HG02970 (cell line): Measurements from ENCODE around the gene CALU.

Experiments
- ATAC-seq: cut with Tn5 transposase; IDR thresholded peaks from one replicate; pipeline ENCODE4 v1.9.1; 2021; ENCODE audit warnings: mild to moderate bottlenecking, moderate library complexity, moderate number of reproducible peaks; ENCODE audit not compliant: unreplicated experiment, low FRiP score

The CALU gene

GRCh38 chr7:128781126-128781525, 42.0 kb downstream of the CALU start:
- no peak for ATAC-seq

DNA sequence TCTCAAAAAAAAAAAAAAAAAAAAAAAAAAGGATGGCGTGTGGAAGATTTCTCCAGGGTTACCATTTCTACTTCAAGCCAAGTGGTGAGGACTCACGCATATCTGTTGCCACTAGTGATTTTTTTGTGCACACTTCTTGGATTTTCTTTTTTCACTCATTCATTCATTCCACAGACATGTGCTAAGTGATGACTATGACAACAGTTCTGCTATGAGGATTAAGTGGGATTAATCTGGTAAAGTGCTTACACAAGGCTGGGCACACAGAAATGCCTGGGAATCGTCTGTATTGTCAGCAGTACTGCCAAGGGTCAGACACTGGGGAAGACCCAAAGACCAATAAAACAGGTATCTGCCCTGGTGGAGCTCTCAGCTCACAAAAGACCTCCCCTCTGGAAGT, 42.7 kb downstream of the CALU start:
- no peak for ATAC-seq

DNA sequence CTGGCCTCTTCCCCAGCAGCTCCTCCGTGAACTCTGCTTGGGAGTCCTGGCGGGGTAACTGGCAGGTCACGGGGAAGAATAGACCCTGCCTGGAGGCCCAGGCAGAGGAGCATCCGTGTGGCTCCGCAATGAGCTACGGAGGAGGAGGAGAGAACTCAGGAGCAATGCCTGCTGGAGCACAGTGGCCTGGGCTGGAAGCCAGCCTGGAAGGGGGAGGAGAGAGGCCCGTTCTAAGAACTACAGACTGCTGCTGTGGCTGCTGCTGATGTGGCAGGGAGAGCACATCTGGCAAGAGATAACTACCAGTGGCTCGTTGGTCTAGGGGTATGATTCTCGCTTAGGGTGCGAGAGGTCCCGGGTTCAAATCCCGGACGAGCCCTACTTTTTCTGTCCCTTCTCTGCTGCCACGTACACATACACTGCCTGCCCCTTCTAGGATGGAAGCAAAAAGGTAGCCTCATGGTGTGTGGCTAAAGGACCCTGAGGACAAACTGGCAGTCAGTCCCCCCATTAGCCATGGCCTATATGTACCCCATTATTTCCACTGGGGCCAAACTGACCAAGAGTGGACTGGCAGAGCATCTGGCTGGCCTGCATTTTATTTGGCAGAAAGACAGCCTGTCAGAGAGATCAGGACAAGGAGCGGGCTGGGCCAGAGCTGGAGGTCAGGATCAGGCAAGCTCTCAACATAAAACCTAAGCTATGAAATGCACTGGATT, 44.1 kb downstream of the CALU start:
- ATAC-seq, result no peak

- no peak for ATAC-seq
Measured at GRCh38 chr7:128785738-128786137, 46.6 kb downstream of the CALU start.

- ATAC-seq, result no peak
Measured at GRCh38 chr7:128788446-128789412, 49.6 kb downstream of the CALU start.

DNA sequence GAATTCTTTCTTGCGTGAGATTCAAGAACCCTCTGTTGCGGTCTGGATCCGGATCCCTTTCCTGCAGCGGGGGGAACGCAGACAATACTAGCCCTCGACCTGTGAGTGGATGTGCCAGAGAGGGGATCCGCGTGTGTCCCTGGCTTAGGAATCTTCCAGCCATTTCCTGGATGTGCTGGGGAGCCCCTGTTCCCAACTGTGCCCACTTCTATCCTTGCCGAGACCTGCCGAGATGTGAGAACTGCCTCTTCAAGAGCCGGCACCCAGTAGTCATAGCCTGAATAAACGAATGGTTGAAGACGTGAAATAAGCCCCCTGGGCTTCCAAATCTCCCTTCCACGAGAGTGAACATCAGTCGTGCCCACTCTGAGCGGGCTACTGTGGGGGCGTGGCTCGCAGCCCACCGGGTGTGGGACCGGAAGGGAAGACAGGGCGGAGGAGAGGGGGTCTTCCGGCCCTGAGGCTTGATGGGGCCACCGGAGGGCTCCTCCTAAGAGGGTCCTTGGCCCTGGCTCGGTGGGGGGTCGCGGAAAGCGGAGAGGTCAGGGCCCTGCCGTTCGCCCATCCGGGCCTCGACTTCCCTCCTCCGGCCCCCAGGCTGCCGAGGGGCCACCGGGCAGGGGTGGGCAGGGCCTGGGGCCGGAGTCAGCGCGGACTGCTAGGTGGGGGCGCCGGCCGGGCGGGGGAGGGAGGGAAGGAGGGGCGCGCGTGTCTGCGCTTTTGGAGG, 51.3 kb downstream of the CALU start:
- no peak for ATAC-seq

DNA sequence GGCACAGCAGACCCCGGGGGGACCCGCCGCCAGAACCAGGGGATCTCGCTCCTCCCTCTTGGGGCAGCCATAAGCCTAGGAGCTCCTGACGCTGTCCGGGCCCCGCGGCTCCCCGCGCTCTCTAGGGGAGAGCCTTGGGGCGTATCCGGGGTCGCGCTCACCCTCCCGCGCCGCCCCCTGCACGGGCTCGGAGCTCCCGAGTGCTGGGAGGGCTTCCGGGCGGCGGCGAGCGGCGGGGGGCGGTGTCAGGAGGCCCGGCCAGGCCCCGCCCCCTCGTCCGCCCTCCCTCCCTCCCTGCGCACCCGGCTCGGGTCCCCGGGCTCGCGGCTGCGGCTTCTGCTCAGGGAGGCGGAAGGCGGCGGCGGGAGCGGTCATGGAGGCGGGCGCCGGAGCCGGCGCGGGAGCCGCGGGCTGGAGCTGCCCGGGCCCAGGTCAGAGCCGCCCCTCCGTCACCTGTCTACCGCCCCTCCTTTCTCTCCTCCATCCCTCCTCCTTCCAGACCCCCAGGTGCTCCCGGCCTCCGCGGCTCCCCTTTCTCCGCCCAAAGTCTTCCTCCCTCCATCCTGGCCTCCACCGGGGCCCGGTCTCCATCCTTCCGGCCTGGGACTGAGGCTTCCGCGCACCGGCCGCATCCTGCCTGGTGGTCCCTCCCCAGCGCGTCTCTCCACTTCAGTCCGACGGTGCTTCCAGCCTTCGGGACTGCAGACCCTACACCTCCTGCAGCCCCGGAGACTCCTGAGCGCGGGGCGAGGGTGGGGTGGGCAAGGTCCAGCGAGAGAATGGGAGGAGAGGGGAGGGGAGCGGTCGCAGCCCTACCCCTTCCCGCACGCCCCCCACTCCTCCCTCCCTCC, 52.2 kb downstream of the CALU start, which contains the start of gene CCDC136:
CCDC136 (plus strand) TSS at position 848 of the 851 bp plus-strand sequence. CDS start 444 bp downstream, outside the sequence.
- no peak for ATAC-seq

DNA sequence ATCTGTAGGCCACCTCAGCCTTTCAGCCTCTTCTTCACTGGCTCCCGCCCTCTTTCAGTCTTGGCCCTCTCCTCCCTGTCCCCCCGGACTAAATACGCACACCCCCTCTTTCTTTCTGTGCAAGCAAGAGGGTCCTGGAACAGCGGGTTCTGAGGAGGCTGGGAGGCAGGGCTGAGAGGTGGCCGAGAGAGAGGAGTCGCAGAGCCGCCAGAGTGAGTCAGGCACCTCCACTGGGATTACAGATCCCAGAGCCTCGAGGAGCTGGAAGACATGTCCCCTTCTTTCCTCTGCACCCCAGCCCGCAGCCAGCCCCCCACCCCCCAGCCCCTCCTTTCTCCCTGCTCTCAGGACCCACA, 52.8 kb downstream of the CALU start:
- no peak for ATAC-seq

DNA sequence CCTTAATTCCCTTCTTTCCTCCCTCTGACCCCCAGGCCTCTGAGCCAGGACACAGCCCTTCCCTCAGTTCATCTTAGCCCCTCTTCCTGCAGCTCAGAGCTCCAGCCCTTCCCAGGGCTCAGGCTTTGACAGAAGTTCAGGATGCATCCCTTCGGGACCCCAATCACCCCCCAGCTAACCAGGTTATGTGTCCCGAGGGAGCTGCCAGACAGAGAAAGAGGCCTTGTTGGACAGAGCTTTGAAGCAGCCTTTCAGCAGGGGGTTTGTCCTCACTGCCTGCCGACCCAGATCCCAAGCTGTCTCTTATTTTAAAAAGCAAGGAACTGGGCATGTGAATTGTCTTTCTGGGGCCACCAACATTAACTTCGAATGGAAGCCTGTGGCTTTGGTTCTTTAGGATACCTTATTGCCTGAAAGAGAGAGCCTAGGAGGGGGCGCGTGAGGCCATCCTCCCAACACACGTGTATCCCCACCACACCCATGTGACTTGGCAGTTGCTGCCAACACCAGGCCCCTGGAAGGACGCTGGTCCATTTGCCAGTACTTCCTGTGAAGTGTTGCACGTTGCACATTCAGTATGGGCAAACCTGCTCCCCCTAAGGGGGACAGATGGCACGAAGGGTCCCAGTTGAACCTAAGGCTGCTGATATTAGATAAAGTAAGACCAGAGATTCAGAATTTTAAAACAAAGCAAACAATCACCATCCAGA, 53.5 kb downstream of the CALU start:
- ATAC-seq, result no peak

DNA sequence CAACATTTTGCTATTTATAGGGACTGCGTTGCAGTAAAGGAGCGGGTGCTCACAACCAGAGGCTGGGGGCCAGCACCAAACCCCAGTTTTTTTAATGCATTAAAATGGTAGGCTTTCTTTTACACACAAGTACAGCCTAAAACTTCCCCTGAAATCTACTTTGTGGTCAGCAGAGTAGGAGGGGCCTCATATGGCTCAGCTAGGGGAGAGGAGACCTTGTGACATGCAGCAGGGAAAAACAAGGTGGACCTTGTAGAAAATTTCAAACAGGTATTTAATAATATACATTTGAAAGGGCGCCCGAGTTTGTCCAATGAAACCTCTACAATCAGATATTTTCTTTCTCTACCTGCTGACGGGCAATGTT, 54.0 kb downstream of the CALU start:
- no peak for ATAC-seq

GRCh38 chr7:128794020-128794419, 54.9 kb downstream of the CALU start:
- no peak for ATAC-seq

DNA sequence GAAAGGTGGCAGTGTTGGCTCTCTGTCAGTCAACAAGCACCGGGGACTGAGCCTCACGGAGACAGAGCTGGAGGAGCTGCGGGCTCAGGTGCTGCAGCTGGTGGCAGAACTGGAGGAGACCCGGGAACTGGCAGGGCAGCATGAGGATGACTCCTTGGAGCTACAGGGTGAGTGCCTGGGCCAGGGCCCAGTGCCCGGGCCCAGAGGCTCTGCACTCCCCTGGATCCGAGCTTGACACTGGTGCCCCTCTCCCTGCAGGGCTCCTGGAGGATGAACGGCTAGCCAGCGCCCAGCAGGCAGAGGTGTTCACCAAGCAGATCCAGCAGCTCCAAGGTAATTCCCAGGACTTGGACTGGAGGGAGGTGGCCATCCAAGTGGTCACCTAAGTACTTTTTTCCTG, 55.3 kb downstream of the CALU start:
- no peak for ATAC-seq

DNA sequence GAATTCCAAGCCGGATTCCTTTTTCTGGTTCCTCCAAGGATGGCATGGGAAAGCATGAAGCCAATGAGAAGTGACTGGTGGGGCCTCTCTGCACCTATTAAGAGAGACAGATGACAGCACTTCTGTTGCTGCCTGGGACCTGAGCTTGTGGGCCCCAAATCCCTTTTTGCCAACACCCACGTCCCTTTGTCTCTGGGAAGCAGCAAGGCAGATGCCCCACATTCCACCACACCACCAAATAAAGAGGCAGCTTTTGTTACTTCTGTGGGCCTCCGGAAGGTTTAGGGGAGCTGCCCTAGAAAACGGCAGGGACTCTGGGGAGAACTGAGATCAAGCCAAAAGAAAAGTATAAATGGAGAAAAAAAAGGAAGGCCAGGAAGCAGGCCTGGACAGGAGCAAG, 56.0 kb downstream of the CALU start:
- ATAC-seq, result no peak

DNA sequence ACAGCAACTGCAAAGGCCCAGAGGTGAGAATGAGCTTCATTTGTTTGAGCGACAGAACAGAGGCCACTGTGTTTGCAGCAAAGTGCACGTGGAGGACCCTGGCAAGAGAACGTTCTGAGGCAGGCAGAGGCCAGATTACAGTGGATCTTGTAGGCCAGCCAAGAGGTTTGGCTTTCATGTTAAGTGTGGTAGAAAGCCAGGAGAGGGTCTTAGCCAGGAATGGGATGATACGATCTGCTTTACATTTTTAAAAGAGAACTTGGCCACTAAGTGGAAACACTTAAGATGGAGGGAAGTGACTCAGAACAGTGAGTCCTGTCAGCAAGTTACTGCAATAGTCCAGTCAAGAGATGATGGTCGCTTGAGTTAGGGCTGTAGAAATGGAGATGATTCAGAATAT, 57.2 kb downstream of the CALU start:
- no peak for ATAC-seq

GRCh38 chr7:128799451-128799850, 60.3 kb downstream of the CALU start:
- ATAC-seq, result no peak

DNA sequence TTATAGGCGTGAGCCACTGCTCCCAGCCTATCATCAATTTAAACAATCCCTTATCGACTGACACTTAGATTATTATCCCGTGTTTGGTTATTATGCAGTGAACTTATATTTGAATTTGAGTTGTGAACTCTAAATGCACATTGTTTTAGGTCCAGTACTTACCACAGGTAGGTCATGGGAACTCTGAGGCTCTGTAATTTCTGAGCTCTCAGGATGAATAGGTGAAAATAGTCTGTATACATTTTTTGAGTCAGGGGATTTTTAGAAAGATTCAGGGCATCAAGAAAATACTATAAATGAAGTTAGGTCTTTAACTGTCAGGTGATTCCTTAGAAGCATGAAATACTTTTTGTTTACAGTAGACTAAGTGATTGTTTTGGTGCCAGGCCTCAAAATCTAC, 61.4 kb downstream of the CALU start:
- ATAC-seq, result no peak

DNA sequence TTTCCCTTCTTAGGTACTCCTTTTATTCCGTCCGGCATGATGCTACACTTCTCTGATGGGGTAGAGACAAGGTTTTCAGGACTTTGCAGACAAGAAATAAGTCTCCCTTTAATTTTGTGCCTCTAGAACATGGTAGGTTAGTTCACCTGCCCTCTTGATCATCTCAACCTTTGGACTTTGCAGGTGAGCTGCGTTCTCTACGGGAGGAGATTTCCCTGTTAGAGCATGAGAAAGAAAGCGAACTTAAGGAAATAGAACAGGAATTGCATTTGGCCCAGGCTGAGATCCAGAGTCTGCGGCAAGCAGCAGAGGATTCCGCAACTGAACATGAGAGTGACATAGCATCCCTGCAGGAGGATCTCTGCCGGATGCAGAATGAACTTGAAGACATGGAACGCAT, 61.8 kb downstream of the CALU start:
- no peak for ATAC-seq

- no peak for ATAC-seq
Measured at GRCh38 chr7:128801667-128802418, 62.7 kb downstream of the CALU start.

DNA sequence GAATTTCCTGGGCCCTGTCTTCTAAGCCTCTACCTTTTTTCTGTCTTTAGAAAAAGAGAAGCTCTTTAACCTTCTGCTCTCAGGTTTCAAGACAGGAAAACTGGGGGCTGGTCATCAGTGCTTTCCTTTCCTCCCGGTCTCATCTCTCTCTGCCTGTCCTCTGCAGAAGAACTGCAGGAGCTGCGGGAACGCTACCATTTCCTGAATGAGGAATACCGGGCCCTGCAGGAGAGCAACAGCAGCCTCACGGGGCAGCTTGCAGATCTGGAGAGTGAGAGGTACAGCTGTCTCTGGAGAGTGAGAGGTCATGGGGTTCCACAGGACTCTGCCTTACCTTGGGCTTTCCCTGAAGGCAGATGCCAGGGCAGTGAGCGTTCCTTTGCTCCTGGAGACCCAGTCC, 65.3 kb downstream of the CALU start:
- ATAC-seq, result no peak
